ENCODE results near the gene YWHAQ.

The YWHAQ gene

GRCh38 chr2:9539531-9539930 is 91.3 kb downstream of the YWHAQ start:
- H3K36me3 ChIP-seq (ENCODE audit: control insufficient read depth, insufficient read depth, low read length): peaks cover 6% of the 10 kb centered on the region
- H3K4me1 ChIP-seq (ENCODE audit: control insufficient read depth, insufficient read depth, low read length, poor library complexity, severe bottlenecking): peaks cover 8% of the 10 kb centered on the region
- no peak overlapping the region for H3K27ac ChIP-seq (ENCODE audit: insufficient read depth, low read length, poor library complexity, severe bottlenecking)
- H3K9me3 ChIP-seq (ENCODE audit: control insufficient read depth, low read length): no peaks in the 10 kb centered on the region
- no peaks in the 10 kb centered on the region for H3K27me3 ChIP-seq (replicated peaks; ENCODE audit: control insufficient read depth, insufficient read depth, low read length, poor library complexity, severe bottlenecking)
- DNase-seq: no peak
- H3K4me3 ChIP-seq (ENCODE audit: insufficient read depth, low read depth, low read length, poor library complexity, severe bottlenecking): no peak overlapping the region

- DNase-seq: no peak
- H3K27ac ChIP-seq (ENCODE audit: insufficient read depth, low read length, poor library complexity, severe bottlenecking): no peak overlapping the region
These were observed 92.7 kb downstream of the YWHAQ start for GRCh38 chr2:9538000-9538507.

GRCh38 chr2:9536504-9536903 is 94.3 kb downstream of the YWHAQ start:
- Histone ChIP-seq H3K4me3 (ENCODE audit: insufficient read depth, low read depth, low read length, poor library complexity, severe bottlenecking) (no peak overlapping the region), H3K27ac (ENCODE audit: insufficient read depth, low read length, poor library complexity, severe bottlenecking) (no peak overlapping the region), H3K36me3 (ENCODE audit: control insufficient read depth, insufficient read depth, low read length) (peaks cover 6% of the 10 kb centered on the region), H3K27me3 (replicated peaks; ENCODE audit: control insufficient read depth, insufficient read depth, low read length, poor library complexity, severe bottlenecking) (no peaks in the 10 kb centered on the region), H3K9me3 (ENCODE audit: control insufficient read depth, low read length) (no peaks in the 10 kb centered on the region), H3K4me1 (ENCODE audit: control insufficient read depth, insufficient read depth, low read length, poor library complexity, severe bottlenecking) (no peaks in the 10 kb centered on the region)
- DNase-seq: no peak

More at GRCh38 chr2:9538000-9538507, 92.7 kb downstream of the YWHAQ start:
- peaks cover 6% of the 10 kb centered on the region for H3K36me3 ChIP-seq (ENCODE audit: control insufficient read depth, insufficient read depth, low read length)
- H3K27me3 ChIP-seq (replicated peaks; ENCODE audit: control insufficient read depth, insufficient read depth, low read length, poor library complexity, severe bottlenecking): no peaks in the 10 kb centered on the region
- H3K9me3 ChIP-seq (ENCODE audit: control insufficient read depth, low read length): no peaks in the 10 kb centered on the region
- H3K4me1 ChIP-seq (ENCODE audit: control insufficient read depth, insufficient read depth, low read length, poor library complexity, severe bottlenecking): no peaks in the 10 kb centered on the region
- H3K4me3 ChIP-seq (ENCODE audit: insufficient read depth, low read depth, low read length, poor library complexity, severe bottlenecking): no peak overlapping the region

DNA sequence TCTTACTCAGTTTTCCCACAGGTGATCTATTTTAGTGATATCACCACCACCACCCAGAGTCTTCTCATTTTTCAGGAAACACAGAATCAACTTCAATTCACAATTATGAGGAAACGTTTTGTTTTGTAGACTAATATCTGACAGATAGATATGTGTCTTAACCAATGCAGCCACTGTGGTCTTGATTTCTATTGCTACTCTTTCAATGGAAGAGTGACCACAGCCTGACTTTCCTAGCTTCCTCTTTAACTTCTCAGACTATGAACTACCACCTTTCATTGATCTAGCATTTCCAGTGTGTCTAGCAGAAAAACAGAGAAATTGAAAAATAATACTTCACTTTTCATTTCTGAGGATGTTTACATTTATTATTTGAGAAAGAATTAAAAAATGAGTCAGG is 95.6 kb downstream of the YWHAQ start:
- H3K27me3 ChIP-seq (replicated peaks; ENCODE audit: control insufficient read depth, insufficient read depth, low read length, poor library complexity, severe bottlenecking): no peaks in the 10 kb centered on the region
- peaks cover 6% of the 10 kb centered on the region for H3K36me3 ChIP-seq (ENCODE audit: control insufficient read depth, insufficient read depth, low read length)
- no peaks in the 10 kb centered on the region for H3K9me3 ChIP-seq (ENCODE audit: control insufficient read depth, low read length)
- no peak overlapping the region for H3K4me3 ChIP-seq (ENCODE audit: insufficient read depth, low read depth, low read length, poor library complexity, severe bottlenecking)
- no peak for DNase-seq
- H3K27ac ChIP-seq (ENCODE audit: insufficient read depth, low read length, poor library complexity, severe bottlenecking): no peak overlapping the region
- no peaks in the 10 kb centered on the region for H3K4me1 ChIP-seq (ENCODE audit: control insufficient read depth, insufficient read depth, low read length, poor library complexity, severe bottlenecking)
